SK-N-SH (cell line): ENCODE results near the gene KISS1R. TPM values are rescaled to one million over a fixed set of nuclear protein-coding genes. Genes with fewer than 3 reads are reported as not detected.
"Not testable (repeated sequence)": the region's sequence is repeated elsewhere in the genome, so short reads cannot be mapped to it uniquely, and the experiment has no call there.

Experiments used
- CTCF ChIA-PET: fragments of 300-600, 350-600 bp; formaldehyde crosslinking; extraction: SDS; loops from one replicate; lab custom pipeline; 2021; lab: Yijun Ruan, JAX
- POLR2A ChIA-PET: fragments of 350-600 bp; sonication (Branson Sonifier 250); formaldehyde crosslinking; extraction: SDS; loops from one replicate; lab custom pipeline; 2020; ENCODE audit warnings: antibody characterized with exemption, inconsistent platforms; lab: Yijun Ruan, JAX
- DNase-seq: peaks from one replicate; pipeline ENCODE4 v3.0.0; 2012
- H2AFZ ChIP-seq: fragments of 200-600 bp; sonication (generic); 2 replicates; pipeline ENCODE4 v1.8.1; 2016; ENCODE audit warnings: antibody characterized with exemption, mild to moderate bottlenecking, low read depth
- H3F3A ChIP-seq: fragments of 200-600 bp; sonication (generic); replicated peaks from 2 replicates; pipeline ENCODE3; 2016; ENCODE audit warnings: antibody characterized with exemption, mild to moderate bottlenecking; ENCODE audit not compliant: insufficient read depth
- H3K27ac ChIP-seq, 2 experiments: fragments of 200-500 bp in 1 of 2; fragments of 200-600 bp in 1 of 2; sonication (Bioruptor generic) in 1 of 2; sonication (generic), shearing (Covaris generic) in 1 of 2; 2 replicates each; pipeline versions ENCODE4 v1.5.1 to v1.6.1; 2014 to 2016; ENCODE audit warnings: low read depth in 2 of 2, inconsistent platforms in 1 of 2, low read length in 1 of 2, mild to moderate bottlenecking in 1 of 2, mixed read lengths in 1 of 2
- H3K27me3 ChIP-seq: fragments of 200-600 bp; sonication (generic), shearing (Covaris generic); 2 replicates; pipeline ENCODE4 v1.6.1; 2016; ENCODE audit warnings: mixed run types; ENCODE audit not compliant: insufficient read depth
- H3K36me3 ChIP-seq, 2 experiments: fragments of 200-500 bp in 1 of 2; fragments of 200-600 bp in 1 of 2; sonication (Bioruptor generic) in 1 of 2; sonication (generic) in 1 of 2; replicated peaks in 1 of 2; 2 replicates each; pipeline versions ENCODE3 to v1.5.1; 2014 to 2016; ENCODE audit warnings: low read length in 1 of 2, mild to moderate bottlenecking in 1 of 2; ENCODE audit not compliant: insufficient read depth in 2 of 2, control insufficient read depth in 1 of 2
- H3K4me1 ChIP-seq, 2 experiments: fragments of 200-500 bp in 1 of 2; fragments of 200-600 bp in 1 of 2; sonication (Bioruptor generic) in 1 of 2; sonication (generic), shearing (Covaris generic) in 1 of 2; 2 replicates each; pipeline versions ENCODE4 v1.5.1 to v1.6.1; 2014 to 2016; ENCODE audit warnings: low read depth in 1 of 2, low read length in 1 of 2, mixed run types in 1 of 2; ENCODE audit not compliant: insufficient read depth in 2 of 2, control insufficient read depth in 1 of 2
- H3K4me2 ChIP-seq: fragments of 200-600 bp; sonication (generic), shearing (Covaris generic); 2 replicates; pipeline ENCODE4 v1.6.1; 2017; ENCODE audit warnings: mixed run types
- H3K4me3 ChIP-seq, 2 experiments: fragments of 200-500 bp in 1 of 2; fragments of 200-600 bp in 1 of 2; sonication (Bioruptor generic) in 1 of 2; sonication (generic), shearing (Covaris generic) in 1 of 2; 2 replicates each; pipeline versions ENCODE4 v1.5.1 to v1.8.1; 2014 to 2016; ENCODE audit warnings: low read depth in 2 of 2, inconsistent platforms in 1 of 2, low read length in 1 of 2, mild to moderate bottlenecking in 1 of 2, mixed read lengths in 1 of 2, moderate library complexity in 1 of 2
- H3K79me2 ChIP-seq: fragments of 200-600 bp; sonication (generic); 2 replicates; pipeline ENCODE4 v1.8.1; 2017; ENCODE audit warnings: mild to moderate bottlenecking; ENCODE audit not compliant: insufficient read depth
- H3K9ac ChIP-seq: fragments of 200-600 bp; sonication (generic); 2 replicates; pipeline ENCODE4 v1.6.1; 2017; ENCODE audit warnings: mixed run types
- H3K9me2 ChIP-seq: fragments of 200-600 bp; sonication (generic); 2 replicates; pipeline ENCODE4 v1.6.1; 2017; ENCODE audit warnings: mixed run types
- H3K9me3 ChIP-seq: fragments of 200-600 bp; sonication (generic); 2 replicates; pipeline ENCODE4 v1.6.1; 2017; ENCODE audit warnings: mixed run types, mild to moderate bottlenecking, moderate library complexity
- H4K20me1 ChIP-seq: fragments of 200-600 bp; sonication (generic); 2 replicates; pipeline ENCODE4 v1.6.1; 2017; ENCODE audit warnings: mild to moderate bottlenecking, mixed run types; ENCODE audit not compliant: insufficient read depth
- CTCF ChIP-seq: fragments of 200-600 bp; sonication (generic); IDR thresholded peaks from 2 replicates; pipeline ENCODE4 v1.6.1; 2017; ENCODE audit warnings: antibody characterized with exemption, mild to moderate bottlenecking, moderate library complexity
- PBX3 ChIP-seq: IDR thresholded peaks from 2 replicates; pipeline ENCODE4; 2012
- RCOR1 ChIP-seq: fragments of 150-350 bp; IDR thresholded peaks from 2 replicates; pipeline ENCODE4 v1.6.1; 2017; ENCODE audit warnings: antibody characterized with exemption, low read length
- SIN3A ChIP-seq: IDR thresholded peaks from 2 replicates; pipeline ENCODE4 v1.6.1; 2012; ENCODE audit warnings: low read depth, mild to moderate bottlenecking, low read length, moderate library complexity, borderline replicate concordance
- WGBS: methylation state at CpG from one replicate; pipeline ENCODE4 v1.1.6; 2017; ENCODE audit warnings: low lambda C conversion rate; 5-methylcytosine and 5-hydroxymethylcytosine counted together
- polyA plus RNA-seq, 3 experiments: library from polyadenylated mRNA; depleted of rRNA; stranded (reverse); fragments of >200 nt; gene quantifications; 2 replicates each; pipeline ENCODE4 v1.2.3, GENCODE V29; 2012

Gene KISS1R
- polyA plus RNA-seq, 1 of the 3 experiments (the other 2 are of a cell fraction), result not detected

GRCh38 chr19:956766-957440 lies 39.8 kb downstream of the KISS1R start:
- H3K36me3 ChIP-seq, result peaks cover 0 to 2% of the 10 kb centered on the region in 2 experiments
- H3K9me2 ChIP-seq, result no peaks in the 10 kb centered on the region
- no peaks in the 10 kb centered on the region for H3K79me2 ChIP-seq
- no peaks in the 10 kb centered on the region for H3F3A ChIP-seq
- H3K9me3 ChIP-seq, result no peaks in the 10 kb centered on the region
- DNase-seq, result peak; percentile 82
- WGBS, result 23% methylated on average over 15 of the region's 27 CpGs
- no peak overlapping the region for H3K4me3 ChIP-seq
- peak overlapping the region; percentile 37; the same call in 1 of the 2 replicates for H3K4me2 ChIP-seq
- no peak overlapping the region for H3K9ac ChIP-seq
- H3K4me1 ChIP-seq, result peaks cover 5 to 21% of the 10 kb centered on the region in 2 experiments; a peak in 2 of 4 replicates
- 0 out of 2 replicates have a peak, but pooled peaks have one; percentile 31 for TF ChIP-seq RCOR1
- TF ChIP-seq CTCF, result no peak
- H3K27ac ChIP-seq, result peak overlapping the region in 1 of 2 experiments; percentile 67; a peak in 1 of 4 replicates
- ChIA-PET CTCF (interaction anchor here (0.9 to 2.0 kb wide), 5 partner anchors 12 to 92 kb away, joined by 3 to 12 read pairs (median 3); partner anchors contain the start of gene WDR18), POLR2A (no interaction called here)
- H4K20me1 ChIP-seq, result peaks cover 24% of the 10 kb centered on the region; the same call in 1 of the 2 replicates
- H2AFZ ChIP-seq, result no peak overlapping the region
- H3K27me3 ChIP-seq, result no peaks in the 10 kb centered on the region

GRCh38 chr19:957578-957977 lies 40.4 kb downstream of the KISS1R start:
- not testable (repeated sequence) for H2AFZ ChIP-seq, H3K9me2 ChIP-seq, H3K4me2 ChIP-seq, H3K4me3 ChIP-seq, H3K79me2 ChIP-seq, H3K9me3 ChIP-seq, H3F3A ChIP-seq, H3K36me3 ChIP-seq, H3K9ac ChIP-seq, H3K27me3 ChIP-seq, DNase-seq
- POLR2A ChIA-PET, result interaction anchor here (0.7 to 0.9 kb wide), 2 partner anchors 19 to 34 kb away, joined by 3 read pairs; no protein-coding TSS in a partner anchor
- Histone ChIP-seq H3K4me1 (peaks cover 5 to 21% of the 10 kb centered on the region in 2 experiments; a peak in 2 of 4 replicates), H4K20me1 (peaks cover 24% of the 10 kb centered on the region; the same call in 1 of the 2 replicates), H3K27ac (peak overlapping the region in 1 of 2 experiments; percentile 51; a peak in 1 of 4 replicates)
- CTCF ChIA-PET, result interaction anchor here (0.7 to 1.1 kb wide), 2 partner anchors 93 to 1338 kb away, joined by 3 to 4 read pairs; no protein-coding TSS in a partner anchor
- 99% methylated on average over 9 of the region's 9 CpGs for WGBS

GRCh38 chr19:958967-959855 lies 42.1 kb downstream of the KISS1R start:
- no peaks in the 10 kb centered on the region for H3K9me3 ChIP-seq
- ChIA-PET CTCF (interaction anchor here (1.2 to 1.6 kb wide), 2 partner anchors 15 to 37 kb away, joined by 3 read pairs; no protein-coding TSS in a partner anchor), POLR2A (no interaction called here)
- no peaks in the 10 kb centered on the region for H3K27me3 ChIP-seq
- WGBS, result 83% methylated on average over 31 of the region's 36 CpGs
- H3K9ac ChIP-seq, result no peak overlapping the region
- H3K79me2 ChIP-seq, result no peaks in the 10 kb centered on the region
- no peaks in the 10 kb centered on the region for H3K9me2 ChIP-seq
- H3F3A ChIP-seq, result no peaks in the 10 kb centered on the region
- H2AFZ ChIP-seq, result no peak overlapping the region
- DNase-seq, result no peak
- no peak overlapping the region for H3K4me2 ChIP-seq
- H4K20me1 ChIP-seq, result peaks cover 11% of the 10 kb centered on the region; the same call in 1 of the 2 replicates
- no peak overlapping the region for H3K4me3 ChIP-seq
- no peak for TF ChIP-seq SIN3A
- TF ChIP-seq PBX3, result no peak
- TF ChIP-seq, all 33 proteins: peak for 0
- Histone ChIP-seq H3K4me1 (peaks cover 5 to 17% of the 10 kb centered on the region in 2 experiments; a peak in 2 of 4 replicates), H3K27ac (no peak overlapping the region; a peak in 1 of 4 replicates), H3K36me3 (peaks cover 0 to 2% of the 10 kb centered on the region in 2 experiments)
